ENCODE measurements around the gene CLDN7.

The CLDN7 gene

DNA sequence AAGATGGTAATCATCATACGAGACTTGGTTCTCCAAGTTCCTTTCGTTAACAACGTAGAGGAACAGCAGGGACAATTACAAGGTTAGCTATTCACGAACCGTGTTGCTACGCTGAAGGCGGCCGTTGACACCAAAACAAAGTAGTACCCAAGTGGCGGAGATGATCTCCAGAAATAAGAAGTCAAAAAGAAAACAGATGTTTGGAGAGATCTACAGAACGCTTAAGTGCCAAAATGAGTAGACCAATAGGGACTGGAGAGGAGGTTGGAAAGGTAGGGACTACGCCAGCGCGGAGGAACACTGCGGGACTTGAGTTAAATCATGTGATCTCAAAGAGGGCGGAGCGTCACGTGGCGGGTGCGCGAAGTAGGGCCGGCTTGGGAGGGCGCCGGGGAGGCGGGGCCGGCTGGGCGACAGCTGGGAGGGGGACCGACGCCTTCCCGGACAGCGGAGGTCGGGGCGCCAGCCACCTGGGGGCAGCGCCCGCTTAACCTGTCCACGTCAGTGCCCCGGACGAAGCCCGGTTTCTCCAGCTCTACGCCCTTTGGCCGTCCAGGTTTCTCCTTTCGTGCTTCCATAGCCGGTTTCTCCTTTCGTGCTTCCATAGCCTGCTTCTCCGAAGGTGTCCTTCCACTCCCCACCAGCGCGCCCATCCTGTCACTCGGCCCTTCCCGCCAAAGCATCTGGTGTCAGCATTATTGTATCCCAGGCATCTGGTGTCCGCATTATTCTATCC, 19.4 kb downstream of the CLDN7 start:
- TF ChIP-seq ZFX (IDR thresholded peaks at IDR 0.05): no peak
- TF ChIP-seq, protein P1, sequence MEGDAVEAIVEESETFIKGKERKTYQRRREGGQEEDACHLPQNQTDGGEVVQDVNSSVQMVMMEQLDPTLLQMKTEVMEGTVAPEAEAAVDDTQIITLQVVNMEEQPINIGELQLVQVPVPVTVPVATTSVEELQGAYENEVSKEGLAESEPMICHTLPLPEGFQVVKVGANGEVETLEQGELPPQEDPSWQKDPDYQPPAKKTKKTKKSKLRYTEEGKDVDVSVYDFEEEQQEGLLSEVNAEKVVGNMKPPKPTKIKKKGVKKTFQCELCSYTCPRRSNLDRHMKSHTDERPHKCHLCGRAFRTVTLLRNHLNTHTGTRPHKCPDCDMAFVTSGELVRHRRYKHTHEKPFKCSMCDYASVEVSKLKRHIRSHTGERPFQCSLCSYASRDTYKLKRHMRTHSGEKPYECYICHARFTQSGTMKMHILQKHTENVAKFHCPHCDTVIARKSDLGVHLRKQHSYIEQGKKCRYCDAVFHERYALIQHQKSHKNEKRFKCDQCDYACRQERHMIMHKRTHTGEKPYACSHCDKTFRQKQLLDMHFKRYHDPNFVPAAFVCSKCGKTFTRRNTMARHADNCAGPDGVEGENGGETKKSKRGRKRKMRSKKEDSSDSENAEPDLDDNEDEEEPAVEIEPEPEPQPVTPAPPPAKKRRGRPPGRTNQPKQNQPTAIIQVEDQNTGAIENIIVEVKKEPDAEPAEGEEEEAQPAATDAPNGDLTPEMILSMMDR (conservative IDR thresholded peaks at IDR 0.05): no peak
- peak overlapping the region; percentile 94 for H3K27ac ChIP-seq

DNA sequence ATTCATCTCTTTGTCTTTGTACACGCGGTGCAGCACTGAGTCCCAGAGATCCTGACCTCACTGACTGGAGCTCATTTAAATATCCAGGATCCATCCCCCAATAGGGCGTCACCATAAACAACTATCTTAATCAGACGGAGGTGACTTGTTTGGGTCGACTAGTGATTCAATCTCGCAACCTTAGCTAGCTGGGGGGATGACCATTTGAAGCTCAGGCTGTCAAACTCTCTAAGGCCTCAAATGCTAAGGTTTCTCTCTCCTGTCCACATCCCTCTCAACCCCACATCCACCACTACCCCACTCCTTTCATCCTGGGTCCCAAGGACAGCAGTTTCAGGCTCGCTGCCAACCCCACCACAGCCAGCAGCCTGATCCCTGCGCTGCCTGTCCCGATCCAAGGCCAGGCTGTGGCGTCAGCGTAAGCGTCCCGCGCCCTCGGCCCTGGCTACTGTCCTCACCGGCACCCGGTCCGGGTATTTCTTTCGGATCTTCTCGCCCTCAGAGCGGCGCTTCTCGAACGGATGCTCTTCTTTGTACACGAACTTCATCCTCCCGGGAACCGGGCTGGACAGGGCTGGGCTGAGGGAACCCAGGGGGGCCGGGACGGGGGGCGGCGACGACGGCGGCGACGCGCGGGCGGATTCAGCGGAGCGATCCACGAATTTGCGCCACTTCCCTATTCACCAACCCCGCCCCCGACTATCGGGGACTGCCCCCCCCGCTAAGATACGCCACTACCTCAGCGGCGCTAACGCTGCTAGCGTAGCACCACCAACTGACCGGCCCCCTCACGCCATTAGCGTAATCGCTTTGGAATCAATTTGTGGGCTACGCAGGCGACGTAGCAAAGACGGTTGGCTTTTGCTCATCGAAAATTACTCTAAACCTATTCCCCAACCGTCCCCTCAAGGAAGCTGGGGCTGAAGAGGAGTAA, 20.2 kb downstream of the CLDN7 start, which contains the start of gene GABARAP:
Gene GABARAP, minus strand, starts transcription at position 667 of the 934 bp plus-strand sequence. Its CDS starts 119 bp downstream, at position 548.
- H3K27ac ChIP-seq: peak within 1 kb of the TSS; percentile 94
- TF ChIP-seq, protein P1 (conservative IDR thresholded peaks at IDR 0.05): no peak
- TF ChIP-seq ZFX (IDR thresholded peaks at IDR 0.05): 0 out of 2 replicates have a peak, but pooled peaks have one; percentile 24

DNA sequence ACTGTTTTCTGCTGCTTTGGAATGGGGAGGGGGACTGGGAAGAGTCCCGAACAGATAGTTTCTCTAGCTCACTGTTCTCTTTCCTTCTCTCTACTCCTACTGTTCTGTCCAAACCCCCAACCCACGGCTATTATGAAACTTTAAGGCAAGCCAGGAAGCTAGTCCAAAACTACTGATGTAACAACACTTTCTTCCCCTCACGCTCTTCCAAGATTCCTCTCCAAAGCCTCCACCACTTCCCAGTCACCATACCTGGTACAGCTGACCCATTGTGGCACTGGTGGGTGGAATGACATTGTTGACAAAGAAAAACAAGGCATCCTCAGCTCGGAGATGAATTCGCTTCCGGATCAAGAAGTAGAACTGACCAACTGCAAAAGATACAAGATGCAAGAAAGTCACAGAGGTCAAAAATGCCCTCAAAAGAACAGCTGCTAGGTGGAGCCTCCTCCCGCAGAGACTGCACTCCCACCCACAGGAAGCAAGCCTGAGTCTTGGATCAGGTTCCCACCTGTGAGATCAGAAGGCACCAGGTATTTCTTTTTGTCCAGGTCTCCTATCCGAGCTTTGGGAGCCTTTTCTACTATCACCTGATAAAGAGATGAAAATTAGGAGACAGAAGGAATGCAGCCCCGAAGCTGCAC, 21.1 kb downstream of the CLDN7 start:
- TF ChIP-seq, protein P1 (conservative IDR thresholded peaks at IDR 0.05): no peak
- TF ChIP-seq ZFX (IDR thresholded peaks at IDR 0.05): no peak
- peak overlapping the region; percentile 94 for H3K27ac ChIP-seq

DNA sequence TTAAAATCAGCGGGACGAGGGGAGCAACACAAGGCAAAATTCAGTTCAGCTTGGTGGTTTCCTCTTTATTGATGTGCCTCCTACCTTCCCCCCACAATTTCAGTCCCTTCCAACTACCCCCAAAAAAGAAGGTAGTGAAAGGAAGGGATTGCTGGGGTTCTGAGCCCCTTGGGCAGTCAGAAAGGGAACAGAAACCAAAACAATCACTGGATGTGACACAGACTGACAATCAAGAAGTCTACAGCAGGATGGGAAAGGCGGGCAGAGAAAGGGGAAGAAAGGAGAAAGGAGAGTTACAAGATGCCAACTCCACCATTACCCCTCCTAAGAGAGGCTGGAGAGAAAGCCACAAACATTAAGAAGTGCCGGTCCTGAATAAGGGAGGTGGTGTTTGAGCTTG, 21.9 kb downstream of the CLDN7 start:
- TF ChIP-seq, protein P1 (conservative IDR thresholded peaks at IDR 0.05): no peak
- TF ChIP-seq ZFX (IDR thresholded peaks at IDR 0.05): no peak
- H3K27ac ChIP-seq: peak overlapping the region; percentile 94

DNA sequence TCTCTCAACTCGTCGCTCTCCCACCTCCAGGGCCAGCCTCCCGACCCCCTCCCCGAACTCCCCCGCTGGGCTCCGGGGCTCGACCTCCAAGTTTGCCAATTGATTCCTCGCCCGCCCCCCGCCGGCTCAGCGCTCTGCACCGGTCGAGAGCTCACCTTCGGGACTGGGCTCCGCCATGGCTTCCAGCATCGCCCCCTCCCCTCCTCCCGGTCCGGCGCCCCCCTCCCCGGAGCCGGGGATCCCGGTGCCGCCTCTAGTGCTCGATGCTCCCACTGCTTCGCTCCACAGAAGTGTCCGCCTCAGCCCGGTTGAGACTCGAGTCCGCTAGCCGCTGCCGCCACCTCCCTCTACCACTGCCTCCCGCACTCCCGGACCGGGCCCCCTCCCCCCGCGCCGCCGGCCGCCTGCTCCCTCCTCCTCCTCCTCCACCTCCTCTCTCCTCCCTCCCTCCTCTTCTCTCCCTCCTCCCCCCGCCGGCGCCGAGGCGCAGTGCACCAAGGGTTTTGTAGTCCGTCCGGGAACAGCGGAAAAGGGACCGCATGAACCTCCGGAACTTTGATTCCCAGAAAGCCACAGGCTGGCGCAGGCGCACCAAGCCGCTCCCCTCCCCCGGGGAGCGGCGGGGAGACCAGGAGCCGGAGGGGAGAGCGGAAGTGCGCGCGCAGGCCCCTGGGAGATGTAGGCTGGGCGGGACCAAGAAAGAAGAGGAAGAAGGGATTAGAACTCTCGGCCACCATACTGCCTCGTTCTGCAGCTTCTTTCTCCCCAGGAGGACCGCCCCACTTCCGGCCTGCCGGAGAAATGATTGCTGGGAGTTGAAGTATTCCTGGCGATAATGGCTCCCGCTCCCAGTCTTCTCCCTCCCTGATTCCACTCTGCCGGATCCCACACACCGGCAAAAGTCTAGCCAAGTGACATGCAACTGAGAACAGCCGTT, 22.9 kb downstream of the CLDN7 start, which contains the start of gene PHF23:
Gene PHF23, minus strand, starts transcription at position 367 of the 937 bp plus-strand sequence. Its CDS starts 178 bp downstream, at position 189.
- H3K27ac ChIP-seq: peak within 1 kb of the TSS; percentile 98

More for the DNA sequence above, 22.9 kb downstream of the CLDN7 start, which contains the start of gene PHF23:
- no peak for TF ChIP-seq ZFX (IDR thresholded peaks at IDR 0.05)
- TF ChIP-seq, protein P1 (conservative IDR thresholded peaks at IDR 0.05): no peak
